SK-N-SH (cell line): ENCODE results near the gene PARD3. TPM values are rescaled to one million over a fixed set of nuclear protein-coding genes. Genes with fewer than 3 reads are reported as not detected.

Experiments used
- CTCF ChIA-PET: fragments of 300-600, 350-600 bp; formaldehyde crosslinking; extraction: SDS; loops from one replicate; lab custom pipeline; 2021; lab: Yijun Ruan, JAX
- POLR2A ChIA-PET: fragments of 350-600 bp; sonication (Branson Sonifier 250); formaldehyde crosslinking; extraction: SDS; loops from one replicate; lab custom pipeline; 2020; ENCODE audit warnings: antibody characterized with exemption, inconsistent platforms; lab: Yijun Ruan, JAX
- DNase-seq: peaks from one replicate; pipeline ENCODE4 v3.0.0; 2012
- H2AFZ ChIP-seq: fragments of 200-600 bp; sonication (generic); 2 replicates; pipeline ENCODE4 v1.8.1; 2016; ENCODE audit warnings: antibody characterized with exemption, mild to moderate bottlenecking, low read depth
- H3F3A ChIP-seq: fragments of 200-600 bp; sonication (generic); replicated peaks from 2 replicates; pipeline ENCODE3; 2016; ENCODE audit warnings: antibody characterized with exemption, mild to moderate bottlenecking; ENCODE audit not compliant: insufficient read depth
- H3K27ac ChIP-seq, 2 experiments: fragments of 200-500 bp in 1 of 2; fragments of 200-600 bp in 1 of 2; sonication (Bioruptor generic) in 1 of 2; sonication (generic), shearing (Covaris generic) in 1 of 2; 2 replicates each; pipeline versions ENCODE4 v1.5.1 to v1.6.1; 2014 to 2016; ENCODE audit warnings: low read depth in 2 of 2, inconsistent platforms in 1 of 2, low read length in 1 of 2, mild to moderate bottlenecking in 1 of 2, mixed read lengths in 1 of 2
- H3K27me3 ChIP-seq: fragments of 200-600 bp; sonication (generic), shearing (Covaris generic); 2 replicates; pipeline ENCODE4 v1.6.1; 2016; ENCODE audit warnings: mixed run types; ENCODE audit not compliant: insufficient read depth
- H3K36me3 ChIP-seq, 2 experiments: fragments of 200-500 bp in 1 of 2; fragments of 200-600 bp in 1 of 2; sonication (Bioruptor generic) in 1 of 2; sonication (generic) in 1 of 2; replicated peaks in 1 of 2; 2 replicates each; pipeline versions ENCODE3 to v1.5.1; 2014 to 2016; ENCODE audit warnings: low read length in 1 of 2, mild to moderate bottlenecking in 1 of 2; ENCODE audit not compliant: insufficient read depth in 2 of 2, control insufficient read depth in 1 of 2
- H3K4me1 ChIP-seq, 2 experiments: fragments of 200-500 bp in 1 of 2; fragments of 200-600 bp in 1 of 2; sonication (Bioruptor generic) in 1 of 2; sonication (generic), shearing (Covaris generic) in 1 of 2; 2 replicates each; pipeline versions ENCODE4 v1.5.1 to v1.6.1; 2014 to 2016; ENCODE audit warnings: low read depth in 1 of 2, low read length in 1 of 2, mixed run types in 1 of 2; ENCODE audit not compliant: insufficient read depth in 2 of 2, control insufficient read depth in 1 of 2
- H3K4me2 ChIP-seq: fragments of 200-600 bp; sonication (generic), shearing (Covaris generic); 2 replicates; pipeline ENCODE4 v1.6.1; 2017; ENCODE audit warnings: mixed run types
- H3K4me3 ChIP-seq, 2 experiments: fragments of 200-500 bp in 1 of 2; fragments of 200-600 bp in 1 of 2; sonication (Bioruptor generic) in 1 of 2; sonication (generic), shearing (Covaris generic) in 1 of 2; 2 replicates each; pipeline versions ENCODE4 v1.5.1 to v1.8.1; 2014 to 2016; ENCODE audit warnings: low read depth in 2 of 2, inconsistent platforms in 1 of 2, low read length in 1 of 2, mild to moderate bottlenecking in 1 of 2, mixed read lengths in 1 of 2, moderate library complexity in 1 of 2
- H3K79me2 ChIP-seq: fragments of 200-600 bp; sonication (generic); 2 replicates; pipeline ENCODE4 v1.8.1; 2017; ENCODE audit warnings: mild to moderate bottlenecking; ENCODE audit not compliant: insufficient read depth
- H3K9ac ChIP-seq: fragments of 200-600 bp; sonication (generic); 2 replicates; pipeline ENCODE4 v1.6.1; 2017; ENCODE audit warnings: mixed run types
- H3K9me2 ChIP-seq: fragments of 200-600 bp; sonication (generic); 2 replicates; pipeline ENCODE4 v1.6.1; 2017; ENCODE audit warnings: mixed run types
- H3K9me3 ChIP-seq: fragments of 200-600 bp; sonication (generic); 2 replicates; pipeline ENCODE4 v1.6.1; 2017; ENCODE audit warnings: mixed run types, mild to moderate bottlenecking, moderate library complexity
- H4K20me1 ChIP-seq: fragments of 200-600 bp; sonication (generic); 2 replicates; pipeline ENCODE4 v1.6.1; 2017; ENCODE audit warnings: mild to moderate bottlenecking, mixed run types; ENCODE audit not compliant: insufficient read depth
- CTCF ChIP-seq: fragments of 200-600 bp; sonication (generic); IDR thresholded peaks from 2 replicates; pipeline ENCODE4 v1.6.1; 2017; ENCODE audit warnings: antibody characterized with exemption, mild to moderate bottlenecking, moderate library complexity
- ELF1 ChIP-seq: IDR thresholded peaks from 2 replicates; pipeline ENCODE4 v1.4.0; 2012
- EZH2phosphoT487 ChIP-seq: fragments of 200-600 bp; sonication (generic); IDR thresholded peaks from 2 replicates; pipeline ENCODE4 v1.6.1; 2017; ENCODE audit warnings: low read depth, mixed run types, mild to moderate bottlenecking, antibody characterized with exemption, moderate library complexity, borderline replicate concordance
- FOSL2 ChIP-seq: IDR thresholded peaks from 2 replicates; pipeline ENCODE4 v1.4.0; 2012; ENCODE audit warnings: low read depth, mild to moderate bottlenecking, moderate library complexity, borderline replicate concordance
- FOXJ3 ChIP-seq: sonication (generic); formaldehyde crosslinking; IDR thresholded peaks from 2 replicates; pipeline ENCODE4 v1.5.1; 2020; ENCODE audit warnings: mild to moderate bottlenecking, missing genetic modification reagents
- JUND ChIP-seq: IDR thresholded peaks from 2 replicates; pipeline ENCODE4 v1.4.0; 2012
- MEF2A ChIP-seq: IDR thresholded peaks from 2 replicates; pipeline ENCODE4 v1.4.0; 2012; ENCODE audit warnings: low read depth, borderline replicate concordance
- MXI1 ChIP-seq: IDR thresholded peaks from 2 replicates; pipeline ENCODE4 v1.6.1; 2012; ENCODE audit warnings: mild to moderate bottlenecking, low read depth, low read length, improper control_type of control experiment
- SMC3 ChIP-seq: IDR thresholded peaks from 2 replicates; pipeline ENCODE4 v1.6.1; 2012; ENCODE audit warnings: low read depth, low read length, improper control_type of control experiment
- TCF12 ChIP-seq: IDR thresholded peaks from 2 replicates; pipeline ENCODE4 v1.4.0; 2012
- USF1 ChIP-seq: IDR thresholded peaks from 2 replicates; pipeline ENCODE4 v1.4.0; 2012; ENCODE audit warnings: low read depth, borderline replicate concordance
- USF2 ChIP-seq: fragments of 150-350 bp; IDR thresholded peaks from 2 replicates; pipeline ENCODE4 v1.6.1; 2017; ENCODE audit warnings: antibody characterized with exemption, low read length, low read depth, borderline replicate concordance
- WGBS: methylation state at CpG from one replicate; pipeline ENCODE4 v1.1.6; 2017; ENCODE audit warnings: low lambda C conversion rate; 5-methylcytosine and 5-hydroxymethylcytosine counted together
- polyA plus RNA-seq, 3 experiments: library from polyadenylated mRNA; depleted of rRNA; stranded (reverse); fragments of >200 nt; gene quantifications; 2 replicates each; pipeline ENCODE4 v1.2.3, GENCODE V29; 2012

The PARD3 gene
- polyA plus RNA-seq, 1 of the 3 experiments (the other 2 are of a cell fraction) = 29.4 TPM

GRCh38 chr10:34760606-34761005, 54.5 kb downstream of the PARD3 start:
- Histone ChIP-seq H3K9me3 (no peaks in the 10 kb centered on the region), H2AFZ (no peak overlapping the region), H3K4me2 (no peak overlapping the region), H3K79me2 (peaks cover 79% of the 10 kb centered on the region), H3K4me1 (peaks cover 18 to 24% of the 10 kb centered on the region in 2 experiments; a peak in 3 of 4 replicates)
- 37% methylated on average over 1 of the region's 1 CpG for whole genome bisulfite sequencing
- DNase-seq = no peak
- POLR2A ChIA-PET = no interaction called here
- TF ChIP-seq JUND (no peak), TCF12 (peak; percentile 34; the same call in 1 of the 2 replicates), FOSL2 (0 out of 2 replicates have a peak, but pooled peaks have one; percentile 15), MXI1 (peak; percentile 32; the same call in 1 of the 2 replicates)
- TF ChIP-seq, all 33 proteins: peak for 3
- peaks cover 23% of the 10 kb centered on the region for H4K20me1 ChIP-seq
- no peak overlapping the region for H3K4me3 ChIP-seq
- H3K27ac ChIP-seq = no peak overlapping the region
- no peaks in the 10 kb centered on the region for H3K36me3 ChIP-seq
- CTCF ChIA-PET = no interaction called here
- no peaks in the 10 kb centered on the region for H3K9me2 ChIP-seq
- no peak overlapping the region for H3K9ac ChIP-seq
- peaks cover 35% of the 10 kb centered on the region for H3F3A ChIP-seq
- no peaks in the 10 kb centered on the region for H3K27me3 ChIP-seq

GRCh38 chr10:34759837-34760215, 55.3 kb downstream of the PARD3 start:
- no peak overlapping the region for H3K9ac ChIP-seq
- H3F3A ChIP-seq = peaks cover 35% of the 10 kb centered on the region
- no peak overlapping the region for H2AFZ ChIP-seq
- no peak for DNase-seq
- 86% methylated on average over 6 of the region's 6 CpGs for WGBS
- peaks cover 18 to 23% of the 10 kb centered on the region in 2 experiments; a peak in 3 of 4 replicates for H3K4me1 ChIP-seq
- peak overlapping the region in 1 of 2 experiments; percentile 86; a peak in 1 of 4 replicates for H3K27ac ChIP-seq
- H3K4me3 ChIP-seq = no peak overlapping the region
- no peaks in the 10 kb centered on the region for H3K36me3 ChIP-seq
- ChIA-PET CTCF (interaction anchor here (1.0 kb wide), 1 partner anchor 12 kb away, joined by 3 read pairs; no protein-coding TSS in a partner anchor), POLR2A (no interaction called here)
- no peaks in the 10 kb centered on the region for H3K27me3 ChIP-seq
- peaks cover 77% of the 10 kb centered on the region for H3K79me2 ChIP-seq
- no peak overlapping the region for H3K4me2 ChIP-seq
- H3K9me3 ChIP-seq = no peaks in the 10 kb centered on the region
- no peaks in the 10 kb centered on the region for H3K9me2 ChIP-seq
- TF ChIP-seq USF2 (no peak), MEF2A (no peak), ELF1 (no peak), CTCF (no peak), JUND (no peak), SMC3 (no peak), EZH2phosphoT487 (no peak), MXI1 (no peak), FOXJ3 (CRISPR knock-in tag) (no peak), USF1 (no peak)
- H4K20me1 ChIP-seq = peaks cover 15% of the 10 kb centered on the region
